Activated T-cell treated with anti-CD3 and anti-CD28 coated beads for 24 hours (primary cell): ENCODE data around the gene TM6SF1.
"Not testable (repeated sequence)": the region's sequence is repeated elsewhere in the genome, so short reads cannot be mapped to it uniquely, and the experiment has no call there.

Experiments used
- DNase-seq: peaks from one replicate; pipeline ENCODE4 v3.0.0-alpha.2; 2020; ENCODE audit warnings: low read depth

TM6SF1 gene

DNA sequence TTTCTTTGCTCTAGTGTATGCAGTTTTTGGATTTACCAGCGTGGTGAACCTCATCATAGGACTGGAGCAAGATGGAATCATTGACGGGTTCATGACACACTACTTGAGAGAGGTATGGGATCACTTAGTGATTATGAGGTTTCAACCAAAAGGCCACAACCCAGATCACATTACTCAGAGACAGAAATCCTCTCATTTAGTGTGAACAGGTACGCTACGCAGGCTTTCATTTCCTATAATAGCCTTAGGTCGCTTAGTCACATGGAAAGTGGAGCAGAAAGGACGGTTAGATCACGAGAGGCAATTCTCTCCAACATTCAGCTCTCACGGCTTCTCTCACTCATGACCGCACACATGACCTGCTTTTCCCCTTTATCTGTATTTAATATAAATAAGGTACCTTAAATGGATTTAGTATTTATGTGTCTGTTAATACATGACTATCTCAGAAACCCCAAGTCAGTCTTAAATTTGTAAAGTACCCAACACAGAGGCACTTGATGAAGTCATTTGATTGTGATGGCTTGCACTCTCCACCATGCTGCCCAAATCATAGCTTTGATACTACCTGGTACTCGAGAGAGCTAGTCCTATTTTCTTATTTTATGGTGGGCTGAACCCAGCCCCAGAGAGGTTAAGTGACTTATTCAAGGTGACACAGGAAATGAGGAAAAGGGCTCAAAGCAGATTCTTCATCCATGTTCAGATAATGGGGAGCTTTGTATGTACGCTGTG is 8.6 kb downstream of the TM6SF1 start:
- no peak for DNase-seq

DNA sequence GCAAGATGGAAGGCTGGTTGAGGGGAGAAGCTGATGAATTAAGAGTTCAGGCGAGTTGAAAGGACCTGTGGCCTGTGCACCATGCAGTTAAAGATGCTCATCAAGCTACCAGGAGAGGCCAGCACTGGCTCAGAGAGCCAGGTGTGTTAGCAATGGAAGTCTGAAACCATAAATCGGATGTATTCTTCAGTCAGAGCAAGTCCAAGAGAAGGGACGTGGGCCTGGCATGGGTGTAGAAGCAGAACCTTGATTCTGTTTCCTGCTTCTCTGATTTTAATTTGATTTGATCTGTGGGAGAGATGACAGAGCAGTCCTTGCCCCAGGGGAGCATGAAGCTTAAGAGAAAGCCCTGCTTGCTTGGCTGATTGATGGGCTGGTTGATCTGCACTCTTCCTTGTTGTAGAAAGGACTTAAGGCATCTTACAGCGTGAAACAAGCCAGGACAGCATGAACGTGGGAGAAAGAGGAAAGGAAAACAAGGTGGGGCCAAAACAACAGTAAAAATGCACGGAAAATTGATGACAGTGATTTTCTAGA is 10.9 kb downstream of the TM6SF1 start:
- no peak for DNase-seq

DNA sequence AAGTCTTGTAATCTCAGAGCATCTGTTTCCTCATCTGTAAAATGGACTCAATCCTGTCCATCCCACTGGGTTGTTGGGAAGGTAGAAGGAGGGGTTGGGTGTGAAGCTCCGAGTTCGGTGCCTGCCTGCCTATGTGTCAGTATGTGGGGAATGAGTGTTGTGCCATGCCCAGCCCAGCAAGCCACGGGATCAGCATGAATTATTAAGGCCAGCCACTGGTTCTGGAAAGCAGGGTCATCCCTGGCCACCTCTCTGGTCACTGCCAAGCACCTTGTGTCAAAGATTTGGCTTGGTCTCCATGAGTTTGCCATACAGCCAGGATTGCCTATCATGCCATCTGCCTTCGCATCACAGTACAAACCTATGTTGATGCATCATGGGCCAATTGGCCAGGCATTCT is 11.5 kb downstream of the TM6SF1 start:
- DNase-seq, result no peak

DNA sequence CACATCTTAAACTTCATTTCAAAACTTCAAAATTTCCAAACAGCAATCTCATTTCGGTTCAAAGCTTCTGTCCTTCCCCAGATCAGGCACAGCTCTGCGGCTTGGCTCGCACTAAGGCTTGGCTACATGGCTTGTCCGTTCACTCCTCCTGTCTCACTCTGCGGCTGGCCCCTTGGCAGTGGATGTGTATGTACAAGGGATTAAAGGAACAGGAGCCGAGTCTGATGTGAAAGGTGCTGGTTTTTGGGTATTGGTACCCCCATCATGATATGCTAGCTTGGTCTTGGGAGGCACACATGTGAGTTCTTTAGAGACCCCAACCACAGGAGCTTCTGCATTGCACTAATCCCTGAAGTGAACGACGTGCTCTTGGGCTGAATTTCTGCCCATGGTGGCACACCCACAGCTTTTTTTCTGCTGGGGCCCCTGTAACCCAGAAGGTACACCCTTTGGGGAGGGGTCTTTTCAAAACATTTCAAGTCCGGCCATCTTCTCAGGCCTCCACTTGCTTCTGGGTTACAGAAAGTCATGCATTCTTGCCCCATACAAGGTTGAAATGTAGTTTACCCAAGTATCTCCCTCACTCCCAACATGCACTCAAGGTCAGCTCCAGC is 12.6 kb downstream of the TM6SF1 start:
- DNase-seq, result no peak

DNA sequence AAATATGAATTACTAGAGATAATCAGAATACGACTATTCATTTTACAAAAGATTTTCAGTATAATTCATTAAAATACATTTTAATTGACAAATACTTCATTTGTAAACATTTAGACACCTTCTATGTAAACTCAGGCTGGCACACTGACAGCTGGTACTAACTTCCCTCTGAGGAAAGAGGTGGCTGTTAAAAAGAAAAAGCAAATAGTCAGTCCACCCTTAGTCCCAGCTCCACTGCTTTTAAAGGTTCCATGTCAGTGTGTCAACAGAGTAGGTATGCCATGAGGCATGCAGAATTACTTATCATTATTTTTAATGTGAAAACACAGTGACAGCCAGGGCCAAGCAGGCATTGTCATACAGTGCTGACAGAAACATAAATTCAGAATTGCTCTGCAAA is 16.1 kb downstream of the TM6SF1 start:
- no peak for DNase-seq

DNA sequence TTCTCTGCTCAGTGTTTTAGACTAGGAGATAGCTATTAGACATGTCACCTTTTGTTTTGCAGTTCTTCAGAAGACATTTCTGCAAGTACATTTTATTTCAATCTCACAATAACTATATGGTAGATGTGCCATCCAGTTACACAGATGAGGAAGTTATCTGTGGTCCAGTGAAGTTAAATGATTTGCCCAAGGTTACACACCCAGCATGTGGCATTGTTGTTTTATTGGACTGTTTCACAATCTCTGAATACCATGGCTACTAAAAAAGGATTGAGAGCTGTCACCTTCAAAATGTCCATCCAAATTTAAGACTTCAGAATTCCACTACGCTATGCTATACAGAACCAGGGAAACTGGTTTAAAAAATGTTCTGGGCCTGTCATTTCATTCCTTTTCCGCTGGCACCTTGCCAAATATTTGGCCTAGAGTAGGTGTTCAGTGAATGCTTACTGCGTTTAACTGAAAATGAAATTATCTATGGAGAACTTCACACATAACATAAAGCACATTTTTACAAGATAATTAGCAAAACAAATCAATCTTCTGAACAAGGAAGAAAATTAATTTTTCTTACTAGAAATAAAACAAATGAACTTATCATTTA is 20.2 kb downstream of the TM6SF1 start:
- DNase-seq, result no peak

DNA sequence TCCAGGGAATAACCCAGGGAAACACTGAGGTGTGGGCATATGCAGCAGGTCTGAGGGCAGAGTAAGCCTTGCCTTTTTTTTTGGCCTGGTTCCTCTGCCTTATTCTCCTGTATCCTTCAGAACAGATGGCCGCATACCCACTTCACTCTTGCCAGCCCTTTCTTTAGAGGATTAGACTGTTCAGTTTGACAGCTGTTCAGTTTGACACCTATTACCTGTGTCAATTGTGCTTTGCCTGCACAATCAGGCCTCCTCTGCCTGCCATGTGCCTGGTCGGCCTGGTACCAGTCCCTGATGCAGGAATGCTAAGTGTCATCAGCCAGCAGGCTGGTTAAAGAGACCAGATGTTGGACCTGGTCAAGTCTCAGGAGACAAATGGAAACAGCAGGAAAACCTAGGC is 22.3 kb downstream of the TM6SF1 start:
- DNase-seq, result no peak

DNA sequence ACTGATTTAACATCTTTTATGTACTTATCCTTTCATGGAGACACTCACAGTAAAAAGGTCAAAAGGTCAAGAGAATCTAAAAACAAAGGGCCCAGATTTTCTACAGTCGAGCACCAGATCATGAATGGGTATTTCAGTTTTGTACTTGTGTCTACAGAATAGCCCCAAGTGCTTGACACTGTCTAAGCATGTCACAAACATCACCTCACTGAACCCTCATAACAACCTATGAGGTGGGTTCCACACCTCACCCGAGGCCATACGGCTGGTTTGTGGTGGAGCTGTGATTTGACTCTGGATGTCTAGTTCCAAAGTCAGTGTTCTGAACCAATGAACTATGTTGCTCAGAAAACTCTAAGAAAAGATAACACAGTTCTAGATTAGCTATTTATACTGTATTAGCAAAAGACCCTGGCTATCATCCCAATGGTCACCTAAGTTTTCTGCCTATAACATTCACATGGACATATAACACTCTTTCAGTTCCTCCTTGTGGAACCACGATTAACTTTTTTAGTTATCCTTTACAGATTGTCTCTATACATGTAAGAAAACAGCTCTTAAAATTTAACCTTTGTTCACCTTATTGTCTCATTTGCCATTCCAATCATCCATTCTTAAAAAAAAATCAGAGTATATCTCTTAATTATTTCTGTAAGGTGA is 25.5 kb downstream of the TM6SF1 start:
- DNase-seq, result no peak

DNA sequence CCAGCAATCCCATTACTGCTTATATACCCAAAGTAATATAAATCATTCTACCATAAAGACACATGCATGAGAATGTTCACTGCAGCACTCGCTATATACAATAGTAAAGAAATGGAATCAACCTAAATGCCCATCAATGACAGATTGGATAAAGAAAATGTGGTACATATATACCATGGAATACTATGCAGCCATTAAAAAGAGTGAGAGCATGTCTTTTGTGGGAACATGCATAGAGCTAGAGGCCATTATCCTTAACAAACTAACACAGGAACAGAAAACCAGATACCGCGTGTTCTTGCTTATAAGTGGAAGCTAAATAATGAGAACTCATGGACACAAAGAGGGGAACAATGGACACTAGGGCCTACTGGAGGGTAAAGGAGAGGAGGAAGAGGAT is 34.7 kb downstream of the TM6SF1 start:
- not testable (repeated sequence) for DNase-seq

DNA sequence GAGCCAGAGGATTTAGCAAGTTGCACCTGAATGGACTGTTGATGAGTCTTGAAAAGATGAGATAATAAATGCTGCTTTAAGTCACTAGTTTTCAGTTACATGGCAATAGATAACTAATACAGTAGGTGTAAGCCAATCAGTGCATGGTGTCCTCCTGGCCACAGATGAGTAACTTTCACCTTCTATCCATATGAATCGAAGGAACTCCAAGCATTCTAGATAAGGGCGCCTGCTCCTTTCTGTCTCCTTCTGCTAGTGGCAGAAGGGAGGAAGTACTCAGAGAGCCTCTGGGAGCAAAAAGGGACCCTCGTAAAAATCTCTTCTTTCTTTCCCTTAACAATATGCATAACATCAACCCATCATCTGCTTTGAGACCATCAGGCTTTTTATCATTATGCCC is 37.3 kb downstream of the TM6SF1 start:
- DNase-seq, result no peak

DNA sequence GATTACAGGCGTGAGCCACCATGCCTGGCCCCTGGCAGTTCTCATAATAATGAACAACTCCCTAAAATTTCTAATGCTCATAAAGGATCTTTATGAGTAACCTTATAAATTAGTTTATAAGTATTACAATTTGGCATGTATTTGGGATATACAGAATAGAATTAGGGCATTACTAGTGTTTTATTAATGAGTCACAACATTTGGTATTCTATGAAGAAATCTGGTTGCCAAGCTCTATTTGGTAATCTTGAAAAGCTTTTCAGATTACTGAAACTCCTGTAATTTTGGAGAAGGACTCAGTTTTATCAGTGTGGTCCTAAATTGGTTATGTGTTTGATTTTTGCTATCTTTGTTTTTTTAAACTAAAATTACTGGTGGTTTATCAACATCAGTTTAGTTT is 45.8 kb downstream of the TM6SF1 start:
- DNase-seq, result no peak

DNA sequence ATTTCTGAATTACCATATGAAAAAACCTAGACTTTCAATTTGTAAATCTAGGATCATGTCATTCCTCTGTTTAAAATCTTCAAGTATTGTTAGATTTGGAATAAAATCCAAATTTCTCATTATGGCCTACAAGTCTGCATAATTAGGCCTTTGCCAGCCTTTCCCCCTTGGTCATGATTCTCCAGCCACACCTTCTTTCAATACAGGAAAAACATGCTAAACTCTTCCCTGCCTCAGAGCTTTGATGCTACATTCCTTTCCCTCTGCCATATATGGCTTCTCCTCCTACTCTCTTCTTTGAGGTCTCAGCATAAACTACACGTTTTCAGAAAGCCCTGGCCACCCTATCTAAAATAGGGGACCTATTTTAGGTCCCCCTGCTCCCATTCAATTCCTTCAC is 48.5 kb downstream of the TM6SF1 start:
- DNase-seq, result no peak

DNA sequence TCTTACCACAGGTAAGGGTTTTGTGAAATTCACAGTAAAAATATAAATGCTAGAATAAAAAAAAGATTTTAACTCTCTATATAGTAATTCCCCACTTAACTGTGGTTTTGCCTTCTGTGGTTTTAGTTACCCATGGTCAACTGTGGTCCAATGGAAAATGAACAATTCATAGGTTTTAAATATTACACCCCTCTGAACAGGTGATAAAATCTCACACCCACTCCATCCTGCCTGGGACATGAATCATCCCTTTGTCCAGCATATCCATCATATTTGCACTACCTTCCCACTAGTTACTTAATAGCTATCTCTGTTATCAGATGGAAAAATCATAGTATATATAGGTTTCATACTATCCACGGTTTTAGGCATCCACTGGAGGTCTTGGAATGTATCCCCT is 50.9 kb downstream of the TM6SF1 start:
- DNase-seq, result no peak

DNA sequence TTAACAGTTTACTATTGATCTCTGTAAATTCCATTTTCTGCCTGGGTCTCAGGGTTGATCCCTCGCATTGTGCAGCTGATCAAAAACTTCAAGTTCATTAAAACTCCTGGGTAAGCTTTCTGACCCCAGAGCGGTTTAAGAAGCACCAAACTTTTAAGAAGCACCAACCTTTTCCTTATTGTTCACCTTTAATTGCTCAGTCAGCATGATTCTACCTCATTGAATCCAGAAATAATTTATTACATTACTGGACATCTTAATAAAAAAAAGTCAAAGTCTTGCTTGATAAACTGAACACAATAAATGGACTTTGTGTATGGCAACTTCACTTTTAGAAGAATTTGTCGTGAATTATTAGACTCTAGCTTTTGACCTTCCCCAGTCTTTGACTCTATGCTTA is 53.3 kb downstream of the TM6SF1 start:
- DNase-seq, result no peak

DNA sequence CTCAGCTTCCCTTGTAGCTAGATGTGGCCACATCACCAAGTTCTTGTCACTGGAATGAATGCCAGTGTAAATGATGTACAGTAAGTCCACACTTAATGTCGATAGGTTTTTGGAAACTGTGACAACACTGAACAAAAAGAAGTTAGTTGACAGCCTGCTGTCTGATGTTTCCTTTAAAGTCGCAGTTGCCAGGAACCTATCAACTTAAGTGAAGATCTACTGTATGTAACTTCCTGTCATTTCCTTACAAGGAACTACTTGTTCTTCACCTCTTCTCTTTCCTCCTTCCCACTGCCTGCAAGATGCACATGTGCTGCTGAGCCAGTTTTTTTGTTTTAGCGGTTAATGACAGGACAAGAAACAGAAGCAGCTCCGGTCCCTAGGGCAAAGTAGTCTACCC is 55.6 kb downstream of the TM6SF1 start:
- DNase-seq, result no peak

DNA sequence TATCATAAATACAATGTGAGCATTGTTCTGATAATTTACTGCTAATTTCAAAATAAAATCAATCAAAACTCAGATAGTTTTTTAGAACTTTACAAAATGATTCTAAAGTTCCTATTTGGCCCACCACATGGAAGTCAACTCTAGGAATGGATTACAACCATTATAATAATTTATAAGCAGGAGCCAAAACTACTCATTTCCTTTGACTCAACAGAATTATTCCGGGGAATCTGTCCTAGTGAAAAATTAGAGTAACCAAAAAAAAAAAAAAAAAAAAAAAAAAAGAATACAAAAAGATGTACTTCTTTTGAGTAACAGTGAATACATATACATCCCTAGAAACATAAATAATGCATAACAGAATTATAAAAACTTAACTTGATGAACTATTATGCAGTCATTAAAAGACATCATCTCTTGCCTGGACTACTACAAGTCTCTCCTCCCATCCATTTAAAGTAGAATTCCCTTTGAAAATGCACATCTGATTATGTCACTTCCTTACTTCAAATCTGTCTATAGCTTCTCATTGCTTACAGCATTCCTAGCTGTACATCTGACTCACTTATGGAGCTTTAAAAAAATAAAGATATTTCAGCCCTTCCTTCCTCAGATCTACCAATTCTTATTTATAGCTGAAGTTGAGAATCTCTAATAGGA is 56.8 kb downstream of the TM6SF1 start:
- DNase-seq, result no peak

DNA sequence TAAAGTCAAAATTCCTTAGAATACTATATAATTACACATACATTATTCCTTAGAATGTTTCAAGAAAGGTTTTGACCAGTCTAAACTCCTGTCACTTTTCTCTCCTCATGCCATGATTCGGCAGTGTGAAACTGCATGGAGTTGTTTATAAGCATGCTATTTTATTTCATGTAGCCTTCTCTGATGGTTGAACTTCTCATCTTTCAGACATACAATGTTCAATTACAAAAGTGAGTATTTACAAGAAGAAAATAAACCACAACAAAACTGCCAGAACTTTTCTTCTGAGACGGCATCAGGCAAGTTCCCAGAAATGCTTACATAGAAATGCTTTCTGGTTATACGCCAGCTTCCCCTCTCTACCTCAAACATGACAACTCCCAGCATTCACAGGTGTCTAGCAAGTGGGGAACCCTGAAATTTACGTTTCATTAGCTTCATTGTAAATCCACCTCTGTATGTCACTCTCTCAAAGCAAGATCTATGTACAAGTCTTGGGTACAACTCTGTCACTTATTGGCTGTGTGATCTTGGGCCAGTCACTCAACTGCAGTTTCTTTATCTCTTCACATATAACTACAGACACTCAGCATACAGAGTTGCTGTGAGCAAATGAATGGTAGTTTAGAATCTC is 57.4 kb downstream of the TM6SF1 start:
- DNase-seq, result no peak

DNA sequence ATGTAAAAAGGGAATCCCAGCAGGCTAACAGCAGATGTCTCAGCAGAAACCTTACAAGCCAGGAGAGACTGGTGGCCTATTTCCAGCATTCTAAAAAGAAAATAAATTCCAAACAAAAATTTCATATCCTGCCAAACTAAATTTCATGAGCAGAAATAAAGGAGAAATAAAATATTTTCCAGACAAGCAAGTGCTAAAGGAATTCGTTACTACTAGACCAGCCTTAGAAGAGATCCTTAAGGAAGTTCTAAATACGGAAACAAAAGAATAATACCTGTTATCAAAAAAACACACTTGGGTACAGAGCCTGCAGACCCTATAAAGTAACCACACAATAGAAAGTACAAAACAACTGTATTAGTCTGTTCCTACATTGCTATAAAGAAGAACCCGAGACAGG is 58.8 kb downstream of the TM6SF1 start:
- DNase-seq, result no peak

DNA sequence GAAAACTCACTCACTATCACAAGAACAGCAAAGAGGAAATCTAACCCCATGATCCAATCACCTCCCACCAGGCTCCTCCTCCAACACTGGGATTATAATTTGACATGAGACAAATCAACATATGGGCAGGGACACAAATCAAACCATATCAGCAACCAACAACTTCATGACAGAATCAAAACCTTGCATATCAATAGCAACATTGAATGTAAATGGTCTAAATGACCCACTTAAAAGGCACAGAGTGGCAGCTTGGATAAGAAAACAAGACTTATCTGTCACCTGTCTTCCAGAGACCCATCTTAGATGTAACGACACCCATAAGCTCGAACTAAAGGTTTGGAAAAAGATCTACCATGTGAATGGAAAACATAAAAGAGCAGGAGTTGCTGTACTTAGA is 59.4 kb downstream of the TM6SF1 start:
- no peak for DNase-seq

DNA sequence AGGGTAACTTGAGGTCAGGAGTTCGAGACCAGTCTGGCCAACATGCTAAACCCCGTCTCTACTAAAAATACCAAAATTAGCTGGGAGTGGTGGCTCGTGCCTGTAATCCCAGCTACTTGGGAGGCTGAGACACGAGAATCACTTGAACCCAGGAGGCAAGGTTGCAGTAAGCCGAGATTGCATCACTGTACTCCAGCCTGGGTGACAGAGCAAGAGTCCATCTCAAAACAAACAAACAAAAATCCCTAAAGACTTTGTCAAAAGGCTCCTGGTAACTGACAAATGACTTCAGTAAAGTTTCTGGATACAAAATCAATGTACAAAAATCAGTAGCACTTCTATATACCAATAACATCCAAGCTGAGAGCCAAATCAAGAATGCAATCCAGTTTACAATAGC is 62.1 kb downstream of the TM6SF1 start:
- not testable (repeated sequence) for DNase-seq

DNA sequence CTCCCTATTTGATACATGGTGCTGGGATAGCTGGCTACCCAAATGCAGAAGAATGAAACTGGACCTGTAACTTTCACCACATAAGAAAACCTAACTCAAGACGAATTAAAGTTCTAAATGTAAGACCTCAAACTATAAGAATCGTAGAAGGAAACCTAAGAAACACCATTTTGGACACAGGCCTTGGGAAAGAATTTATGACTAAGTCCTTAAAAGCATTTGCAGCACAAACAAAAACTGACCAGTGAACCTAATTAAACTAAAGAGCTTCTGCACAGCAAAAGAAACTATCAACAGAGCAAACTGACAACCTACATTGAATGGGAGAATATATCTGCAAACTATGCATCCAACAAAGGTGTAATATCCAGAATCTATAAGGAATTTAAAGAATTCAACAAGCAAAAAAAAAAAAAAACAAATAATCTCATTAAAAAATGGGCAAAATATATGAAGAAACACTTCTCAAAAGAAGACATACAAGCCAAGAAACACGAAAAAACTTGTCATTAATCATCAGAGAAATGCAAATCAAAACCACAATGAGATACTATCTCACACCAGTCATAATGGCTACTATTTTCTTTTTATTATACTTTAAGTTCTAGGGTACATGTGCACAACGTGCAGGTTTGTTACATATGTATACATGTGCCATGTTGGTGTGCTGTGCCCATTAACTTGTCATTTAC is 63.2 kb downstream of the TM6SF1 start:
- DNase-seq, result no peak
